ENCODE results near the gene NAV2.

NAV2 gene

DNA sequence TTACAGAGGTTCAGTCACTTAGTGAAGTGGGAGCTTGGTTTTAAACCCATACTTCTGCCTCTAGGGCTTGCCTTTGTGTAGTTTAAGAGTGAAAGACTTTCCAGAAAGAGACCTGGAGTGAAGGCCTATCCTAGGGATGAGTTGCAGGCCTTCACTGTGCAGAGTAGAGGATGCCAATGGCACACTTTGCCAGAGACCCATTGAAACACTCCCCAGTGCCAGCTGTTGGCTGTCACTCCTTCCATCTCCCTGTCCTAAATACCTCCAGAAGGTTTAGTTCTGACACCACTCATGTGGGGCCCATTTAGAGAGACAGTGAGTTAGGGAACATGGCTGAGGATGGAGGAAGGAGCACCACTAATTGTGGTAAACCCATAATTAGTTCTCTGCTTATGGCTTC lies 31.5 kb downstream of the NAV2 start:
- no peak for DNase-seq

GRCh38 chr11:19746086-19746485 lies 33.4 kb downstream of the NAV2 start:
- no peak for DNase-seq

DNA sequence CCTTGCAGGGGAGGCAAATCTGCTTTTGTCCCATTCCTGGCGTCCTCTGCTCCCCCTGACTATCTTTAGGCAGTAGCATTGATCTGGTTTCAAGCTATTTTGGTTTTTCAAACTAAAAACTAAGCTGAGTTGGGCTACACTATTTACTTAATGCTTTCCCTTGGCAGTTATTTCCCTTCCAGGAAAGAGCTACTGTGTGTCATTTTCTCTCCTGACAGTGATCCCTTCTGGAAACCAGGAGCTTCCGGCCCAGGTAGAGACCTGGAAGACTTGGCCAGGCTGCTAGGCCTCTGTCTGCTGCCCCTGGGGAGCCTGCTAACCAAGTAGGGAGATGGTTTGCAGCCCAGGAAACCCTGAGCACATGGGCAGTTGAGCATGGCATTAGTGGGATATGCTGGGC lies 35.0 kb downstream of the NAV2 start:
- DNase-seq = no peak

DNA sequence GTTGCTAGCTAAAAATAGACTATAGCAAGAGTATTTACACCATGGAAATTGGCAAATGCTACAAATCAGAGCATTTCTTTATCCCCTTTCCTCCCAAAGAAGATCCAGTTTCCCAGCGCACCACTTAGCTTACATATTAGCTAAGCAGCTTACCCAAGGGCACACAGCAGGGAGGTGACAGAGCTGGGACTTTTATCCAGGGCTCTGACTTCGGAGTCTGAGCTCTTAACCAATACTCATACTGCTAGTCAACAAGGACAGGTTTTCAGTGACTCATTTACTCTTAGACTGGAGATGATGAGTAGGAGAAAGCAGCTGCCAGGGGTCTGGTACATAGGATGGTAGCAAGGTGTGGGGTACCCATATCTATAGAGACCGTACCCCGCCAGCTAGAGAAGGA lies 38.4 kb downstream of the NAV2 start:
- no peak for DNase-seq

DNA sequence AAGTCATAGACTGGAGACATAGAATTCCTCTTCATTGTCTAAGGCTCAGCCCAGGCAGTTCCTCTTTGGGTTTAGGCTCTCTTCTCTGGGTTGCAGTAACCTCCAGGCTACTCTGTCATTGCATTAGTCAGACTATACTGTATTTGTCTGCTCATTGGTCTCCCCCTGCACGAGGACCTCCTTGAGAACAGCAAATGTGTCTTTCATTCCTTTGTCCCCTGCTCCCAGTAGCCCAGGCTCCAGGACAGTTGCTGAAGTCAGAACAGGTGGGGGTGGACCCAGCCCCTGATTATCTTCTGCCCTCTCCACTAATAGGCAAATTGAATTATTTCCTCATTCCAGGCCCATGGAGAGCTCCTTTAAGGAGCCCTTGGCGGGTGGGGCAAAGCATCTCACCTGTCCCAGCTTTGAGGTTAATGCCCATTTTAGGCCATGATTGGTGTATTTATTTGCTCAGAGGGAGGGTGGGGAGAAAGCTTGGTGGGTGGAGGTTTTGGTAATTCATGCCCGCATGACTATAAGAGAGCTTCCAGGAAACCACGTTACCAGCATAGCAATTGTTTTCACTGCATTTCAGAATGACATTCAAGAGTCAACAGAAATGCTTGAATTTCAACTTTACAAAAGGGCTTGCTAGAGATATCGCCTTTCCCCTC lies 40.9 kb downstream of the NAV2 start:
- DNase-seq = no peak

DNA sequence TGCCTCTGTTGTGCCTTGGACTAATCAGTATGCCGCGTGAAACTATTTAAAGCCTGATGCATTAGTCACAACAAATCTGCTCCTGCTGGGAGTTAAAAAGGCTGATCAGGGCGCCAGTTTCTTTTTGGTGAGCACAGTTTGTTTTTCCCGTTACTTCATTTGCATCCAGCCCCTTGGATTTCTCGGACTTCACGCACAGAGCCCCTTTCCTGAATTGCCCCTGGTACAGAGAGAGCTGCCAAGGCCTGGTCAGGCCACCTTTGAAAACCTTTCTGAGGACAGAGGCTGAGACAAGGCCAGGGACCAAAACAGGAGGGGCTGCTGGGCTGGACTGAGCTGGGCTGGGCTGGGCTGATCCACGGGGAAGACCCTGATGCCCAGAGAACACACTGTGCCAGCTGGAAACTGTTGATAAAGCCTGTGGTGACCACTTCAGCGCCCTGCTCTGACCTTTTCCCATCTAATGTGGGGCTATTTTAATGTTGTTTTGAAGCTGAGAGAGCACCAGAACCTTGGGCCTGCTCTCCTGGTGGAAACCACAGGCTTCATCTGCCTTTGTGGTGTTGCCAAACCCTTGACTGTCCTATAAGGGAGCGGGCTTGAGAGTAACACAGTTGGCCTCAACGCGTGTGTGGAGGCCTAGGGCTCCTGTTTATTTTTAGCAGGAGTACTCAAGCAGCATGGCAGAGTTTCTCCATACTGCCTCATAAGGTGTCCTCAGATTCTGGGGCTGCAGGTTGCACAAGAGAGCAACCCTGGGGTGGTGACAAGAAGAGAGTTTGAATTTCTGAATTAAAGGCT lies 44.2 kb downstream of the NAV2 start:
- no peak for DNase-seq

GRCh38 chr11:19759389-19759788 lies 46.8 kb downstream of the NAV2 start:
- DNase-seq = no peak

DNA sequence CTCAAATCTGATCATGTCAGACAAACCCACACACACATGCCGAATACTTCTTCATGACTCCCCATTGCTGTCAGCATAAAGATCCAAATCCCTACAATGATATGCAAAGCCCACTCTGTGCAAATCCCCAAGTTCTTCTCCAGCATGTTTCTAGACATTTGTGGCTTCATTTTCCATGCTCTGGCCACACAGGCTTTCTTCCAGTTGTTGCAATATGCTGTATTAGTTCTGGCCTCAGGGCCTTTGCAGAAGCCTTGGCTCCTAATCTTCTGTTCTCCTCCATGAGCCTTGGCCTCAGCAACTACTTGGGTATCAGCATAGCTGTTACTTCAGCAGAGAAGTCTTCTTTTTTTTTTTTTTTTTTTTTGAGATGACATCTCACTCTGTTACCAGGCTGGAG lies 49.6 kb downstream of the NAV2 start:
- DNase-seq = no peak

- no peak for DNase-seq
Observed at GRCh38 chr11:19763330-19763729, 50.7 kb downstream of the NAV2 start.

GRCh38 chr11:19766206-19766605 lies 53.6 kb downstream of the NAV2 start:
- no peak for DNase-seq

DNA sequence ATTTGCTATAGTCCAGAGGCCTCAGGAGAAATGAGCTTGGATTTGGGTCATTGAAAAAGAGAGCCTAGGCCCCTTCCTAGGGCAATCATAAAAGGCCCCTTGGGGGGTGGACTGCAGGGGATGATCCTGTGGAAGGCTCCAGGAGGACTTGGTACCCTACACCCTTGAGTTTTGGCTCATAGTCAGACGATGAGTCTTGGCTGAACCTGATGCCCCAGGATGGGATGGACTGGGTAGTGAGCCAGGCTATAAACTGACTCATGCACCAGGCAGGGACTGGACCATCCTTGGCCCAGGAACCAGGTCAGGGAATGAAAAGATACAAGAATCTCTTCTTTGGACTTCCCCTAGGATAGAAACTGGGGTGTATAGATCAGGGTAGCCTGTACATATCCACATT lies 54.2 kb downstream of the NAV2 start:
- DNase-seq = no peak

GRCh38 chr11:19767627-19768151 lies 55.1 kb downstream of the NAV2 start:
- no peak for DNase-seq

- no peak for DNase-seq
Observed at GRCh38 chr11:19768197-19768596, 55.6 kb downstream of the NAV2 start.

DNA sequence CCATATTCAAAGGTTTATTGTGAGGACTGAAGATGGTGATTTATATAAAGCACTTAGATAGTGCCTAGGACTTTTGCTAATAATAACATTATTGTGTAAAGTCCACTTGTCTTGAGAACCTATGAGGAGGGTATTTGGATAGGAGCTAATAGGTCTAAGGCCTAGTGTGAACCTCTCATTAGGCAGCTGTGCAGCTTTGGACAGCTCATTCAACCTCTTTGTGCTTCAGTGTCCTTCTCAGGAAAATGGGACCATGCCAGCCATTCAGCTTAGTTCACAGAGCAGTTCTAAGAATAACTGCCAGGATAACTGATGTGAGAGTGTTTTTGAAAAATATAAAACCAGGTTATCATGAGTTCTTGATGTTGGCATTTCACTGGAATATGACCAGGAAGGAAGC lies 56.2 kb downstream of the NAV2 start:
- DNase-seq = no peak

DNA sequence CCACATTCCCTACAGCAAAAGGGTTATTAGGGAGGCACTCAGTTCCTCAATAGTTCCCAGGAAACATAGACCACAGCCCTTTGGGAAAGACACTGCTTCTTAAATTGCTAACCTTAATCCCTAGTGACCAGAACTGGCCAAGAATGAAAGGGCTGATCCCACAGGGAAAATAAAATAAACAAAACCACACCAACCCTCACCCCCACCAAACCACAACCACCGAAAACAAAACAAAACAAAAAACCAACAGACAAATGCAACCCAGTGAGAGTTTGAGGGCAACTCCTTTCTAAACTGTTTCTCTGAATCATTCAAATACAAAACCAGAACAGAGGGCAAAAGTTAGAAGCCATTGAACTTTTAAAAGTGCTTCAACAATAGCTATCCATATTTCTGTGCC lies 57.2 kb downstream of the NAV2 start:
- no peak for DNase-seq

DNA sequence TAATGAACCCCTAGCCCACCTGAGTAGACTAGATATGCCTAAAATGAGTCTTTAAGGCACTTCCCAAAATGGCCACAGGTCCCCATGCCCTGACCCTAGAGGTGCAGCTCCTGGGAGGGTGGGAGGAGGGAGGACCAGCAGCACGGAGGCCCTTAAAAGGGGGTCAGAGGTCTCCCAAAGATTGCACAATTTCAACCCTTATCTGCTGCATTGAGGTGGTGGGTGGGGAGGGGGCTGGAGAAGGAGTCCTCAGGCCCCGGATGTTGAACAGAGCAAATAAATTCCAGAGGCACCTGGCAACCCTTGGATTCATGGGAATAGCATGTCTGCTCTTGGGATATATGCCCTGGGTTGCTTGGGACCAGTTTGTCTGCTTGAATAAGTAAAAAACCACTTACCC lies 57.6 kb downstream of the NAV2 start:
- DNase-seq = no peak

DNA sequence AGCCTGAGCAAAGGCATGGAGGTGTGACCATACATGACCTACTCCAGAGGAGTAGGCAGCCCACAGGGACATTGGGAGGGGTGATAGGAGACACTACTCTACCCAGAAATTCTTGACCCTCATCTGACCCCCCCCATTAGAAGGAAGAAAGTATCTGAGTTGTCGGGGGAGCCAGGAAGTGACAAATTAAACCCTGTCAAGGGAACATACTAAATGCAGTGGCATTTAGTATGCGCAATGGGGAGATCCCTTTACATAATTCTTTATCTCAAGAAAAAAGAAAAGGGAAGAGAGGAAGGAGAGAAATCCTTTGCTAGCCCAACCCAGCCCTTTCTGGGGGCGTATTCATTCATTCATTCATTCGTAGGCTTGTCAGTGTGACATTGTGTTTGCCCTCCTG lies 58.8 kb downstream of the NAV2 start:
- DNase-seq = no peak

DNA sequence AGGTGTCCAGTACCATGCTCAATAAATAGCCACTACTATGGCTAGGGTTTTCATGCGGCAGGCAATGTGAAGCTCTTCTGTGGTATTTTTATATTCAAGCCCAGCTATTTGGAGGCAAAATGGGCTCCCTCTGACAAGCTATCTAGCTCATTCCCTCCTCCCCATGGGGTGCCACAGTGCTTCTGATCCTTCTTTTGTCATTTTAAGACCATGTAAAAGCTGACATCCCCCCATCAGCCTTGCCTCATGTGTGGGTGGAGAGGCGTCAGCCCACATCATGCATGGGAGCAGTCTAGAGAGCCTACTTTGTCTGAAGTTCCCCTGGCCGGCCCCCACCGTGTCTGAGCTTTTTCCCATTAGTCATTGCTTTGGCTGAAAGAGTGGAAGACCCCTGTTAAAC lies 59.8 kb downstream of the NAV2 start:
- DNase-seq = no peak

DNA sequence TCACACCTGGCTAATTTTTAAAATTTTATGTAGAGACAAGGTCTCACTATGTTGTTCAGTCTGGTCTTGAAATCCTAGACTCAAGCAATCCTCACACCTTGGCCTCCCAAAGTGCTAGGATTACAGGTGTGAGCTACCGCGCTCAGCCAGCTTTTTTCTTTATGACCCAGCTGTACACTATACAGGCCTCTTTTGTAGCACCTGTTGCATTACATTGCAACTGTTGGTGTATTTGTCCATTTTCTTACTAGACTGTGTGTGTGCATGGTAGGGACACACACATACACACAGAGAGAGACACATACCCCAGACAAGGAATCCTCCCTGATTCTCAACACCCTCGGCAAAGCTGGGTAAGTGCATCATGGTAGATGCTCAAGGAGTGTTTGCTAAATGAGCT lies 61.7 kb downstream of the NAV2 start:
- no peak for DNase-seq

- no peak for DNase-seq
Observed at GRCh38 chr11:19774817-19775580, 62.4 kb downstream of the NAV2 start.

DNA sequence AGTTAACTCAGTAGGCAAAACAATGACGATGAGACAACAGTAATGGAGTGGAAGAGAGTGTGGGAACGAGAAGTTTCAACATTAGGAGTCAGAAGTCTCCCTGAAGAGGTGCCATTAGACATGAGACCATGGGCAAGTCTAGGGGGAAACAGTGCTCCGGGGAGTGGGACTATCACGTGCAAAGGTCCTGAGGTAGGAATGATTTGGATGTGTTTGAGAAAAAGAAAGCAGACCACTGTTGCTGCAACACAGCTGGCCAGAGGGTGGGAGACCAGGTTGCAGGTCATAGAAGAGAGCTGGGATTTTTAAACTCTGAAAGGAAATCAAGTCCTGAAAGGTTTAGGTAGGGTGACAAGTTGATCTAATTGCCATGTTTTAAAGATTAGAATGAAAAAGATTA lies 63.0 kb downstream of the NAV2 start:
- DNase-seq = no peak

DNA sequence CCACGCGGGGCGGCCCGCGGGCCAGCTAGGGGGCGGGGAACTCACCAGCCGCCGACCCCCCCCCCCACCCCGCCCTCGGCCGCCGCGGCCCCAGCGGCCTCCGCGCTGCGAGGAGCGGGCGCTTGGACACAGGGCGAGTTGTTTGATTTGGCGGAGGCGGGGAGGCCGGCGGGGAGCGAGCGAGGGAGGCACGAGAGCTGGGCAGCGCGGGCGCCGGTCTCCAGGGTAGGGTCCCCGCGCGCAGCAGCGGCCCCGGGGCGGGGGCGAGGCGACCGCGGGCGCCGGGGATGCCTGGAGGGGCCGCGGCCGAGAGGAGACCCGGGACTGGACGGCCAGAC lies 64.4 kb downstream of the NAV2 start:
- no peak for DNase-seq

DNA sequence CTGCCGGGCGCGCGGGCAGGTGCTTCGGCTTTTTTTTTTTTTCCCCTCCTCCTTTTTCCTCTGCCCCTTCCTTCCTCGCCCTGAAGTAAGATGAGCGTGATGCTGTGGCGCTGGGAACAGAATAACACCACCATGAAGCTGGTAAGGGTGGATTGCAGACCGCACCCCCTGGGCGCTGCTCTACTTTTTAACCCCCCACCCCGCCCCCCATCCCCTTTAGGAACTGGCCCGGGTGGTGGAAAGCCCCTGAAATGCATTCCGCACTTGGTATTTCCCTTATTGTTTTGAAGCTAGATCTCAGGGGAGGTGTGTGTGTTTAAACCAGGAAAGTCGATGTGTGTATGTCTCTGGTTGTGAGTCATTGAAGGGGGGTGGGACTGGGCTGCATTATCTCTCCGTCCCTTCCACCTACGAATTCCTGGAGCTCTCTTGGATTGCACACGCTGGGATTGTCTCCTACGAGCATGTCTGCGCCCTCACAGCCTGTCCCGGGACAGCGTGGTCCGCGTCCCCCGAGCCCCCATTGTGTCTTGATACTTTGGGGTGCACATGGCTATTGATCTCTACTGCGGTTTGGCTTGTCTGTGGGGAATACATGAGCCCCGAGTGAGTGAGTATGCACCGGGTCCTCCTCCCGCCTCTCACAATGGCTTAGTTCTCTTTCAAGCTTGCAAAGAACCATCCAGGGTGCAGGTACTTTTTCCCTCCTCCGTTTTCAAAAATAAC lies 64.9 kb downstream of the NAV2 start:
- DNase-seq = no peak

Data from cerebellar nuclear complex (tissue), 1 donor.